NT2/D1 (cell line): ENCODE results near the gene CRB2.

Source experiments
- YY1 ChIP-seq: IDR thresholded peaks from 2 replicates; pipeline ENCODE4 v1.6.1; 2011; ENCODE audit not compliant: insufficient read length, insufficient read depth
- ZNF274 ChIP-seq: IDR thresholded peaks from 2 replicates; pipeline ENCODE4 v1.6.1; 2011; ENCODE audit warnings: mild to moderate bottlenecking, low read depth, low read length

DNA sequence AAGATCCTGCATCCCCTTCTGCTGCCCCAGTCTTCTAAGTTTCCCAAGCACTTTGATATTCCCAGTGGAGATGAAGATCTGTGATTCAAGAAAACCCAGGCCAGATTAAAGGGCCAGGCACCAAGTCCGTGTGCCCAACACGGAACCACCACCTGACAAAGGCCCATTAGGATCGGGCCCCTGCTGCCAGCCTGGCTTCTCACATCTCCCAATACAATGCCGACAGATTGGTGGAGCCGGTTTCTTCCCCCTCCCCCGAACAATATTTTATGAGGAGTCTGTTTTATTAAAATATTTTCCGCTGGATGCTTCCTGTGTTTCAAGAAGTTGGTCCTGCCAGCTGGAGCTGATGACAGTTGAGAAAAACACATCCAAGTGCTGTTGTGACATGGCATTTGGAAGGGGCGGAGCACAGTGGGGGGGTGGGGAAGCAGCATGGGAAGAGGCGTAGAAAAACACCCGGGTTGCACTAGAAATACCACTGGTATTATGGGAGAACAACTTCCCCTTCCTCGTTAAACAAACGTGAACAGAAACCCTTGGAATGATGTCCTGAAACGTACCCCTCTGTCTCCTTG, 45.0 kb downstream of the CRB2 start:
- TF ChIP-seq ZNF274: no peak
- TF ChIP-seq YY1: no peak
